Left lobe of liver (tissue), 2 donors: ENCODE results near the gene OR2V2. TPM values are rescaled to one million over a fixed set of nuclear protein-coding genes. Genes with fewer than 3 reads are reported as not detected.
"Not testable (repeated sequence)": the region's sequence is repeated elsewhere in the genome, so short reads cannot be mapped to it uniquely, and the experiment has no call there.

ENCODE experiments used
- ATAC-seq: fragments of 200-7000 bp; cut with Tn5 transposase; one replicate; pipeline ENCODE4 v1.9.1; 2020; ENCODE audit warnings: mild to moderate bottlenecking, moderate library complexity
- DNase-seq: peaks from one replicate; pipeline ENCODE4 v3.0.0-alpha.2; 2020; ENCODE audit warnings: low spot score
- total RNA-seq: library from RNA; stranded (reverse); gene quantifications from one replicate; pipeline ENCODE4 v1.2.1, GENCODE V29; 2021
- donor health status: DM: no; HTN: no; CAD: no; lungs with moderate emphysema.
- donor health status: DM: no; HTN: yes; CAD: no.

OR2V2 gene
- total RNA-seq, result not detected

GRCh38 chr5:181146927-181147636, at the start of gene OR2V2:
OR2V2 (plus strand) TSS chr5:181147586; CDS start chr5:181154943, 7,357 bp downstream.
- not testable (repeated sequence) for ATAC-seq, DNase-seq

GRCh38 chr5:181097759-181098491, 49.5 kb upstream of the OR2V2 start:
- ATAC-seq, result peak; percentile 30

GRCh38 chr5:181098762-181099601, 48.4 kb upstream of the OR2V2 start:
- ATAC-seq, result no peak
- DNase-seq, result no peak

More at GRCh38 chr5:181097759-181098491, 49.5 kb upstream of the OR2V2 start:
- not testable (repeated sequence) for DNase-seq

GRCh38 chr5:181099602-181100086, 47.7 kb upstream of the OR2V2 start:
- ATAC-seq (no peak), DNase-seq (peak; percentile 18)

GRCh38 chr5:181100121-181100875, 47.1 kb upstream of the OR2V2 start:
- no peak for ATAC-seq
- DNase-seq, result peak; percentile 34

- peak; percentile 25 for ATAC-seq
- peak; percentile 40 for DNase-seq
Measured at GRCh38 chr5:181101030-181101641, 46.2 kb upstream of the OR2V2 start.

- DNase-seq, ATAC-seq: not testable (repeated sequence)
Measured at GRCh38 chr5:181101930-181102674, 45.3 kb upstream of the OR2V2 start.

GRCh38 chr5:181104259-181104568, 43.2 kb upstream of the OR2V2 start:
- ATAC-seq, result peak; percentile 31
- DNase-seq, result peak; percentile 24

GRCh38 chr5:181104606-181105390, 42.6 kb upstream of the OR2V2 start:
- peak; percentile 40 for DNase-seq
- peak; percentile 25 for ATAC-seq

GRCh38 chr5:181105391-181106025, 41.9 kb upstream of the OR2V2 start:
- ATAC-seq (no peak), DNase-seq (no peak)

GRCh38 chr5:181107699-181108098, 39.7 kb upstream of the OR2V2 start:
- DNase-seq (peak; percentile 26), ATAC-seq (no peak)

- no peak for ATAC-seq
- peak; percentile 10 for DNase-seq
Measured at GRCh38 chr5:181108578-181109165, 38.7 kb upstream of the OR2V2 start.

- no peak for ATAC-seq
- peak; percentile 32 for DNase-seq
Measured at GRCh38 chr5:181109489-181110013, 37.8 kb upstream of the OR2V2 start.

GRCh38 chr5:181111010-181111409, 36.4 kb upstream of the OR2V2 start:
- no peak for ATAC-seq

GRCh38 chr5:181112476-181112875, 34.9 kb upstream of the OR2V2 start:
- ATAC-seq (no peak), DNase-seq (peak; percentile 16)

More at GRCh38 chr5:181111010-181111409, 36.4 kb upstream of the OR2V2 start:
- DNase-seq, result peak; percentile 24

GRCh38 chr5:181113572-181113971, 33.8 kb upstream of the OR2V2 start:
- DNase-seq, ATAC-seq: not testable (repeated sequence)

- DNase-seq (no peak), ATAC-seq (no peak)
Measured at GRCh38 chr5:181114284-181114843, 33.0 kb upstream of the OR2V2 start.
